ENCODE measurements around the gene HOXD3.

HOXD3 gene

DNA sequence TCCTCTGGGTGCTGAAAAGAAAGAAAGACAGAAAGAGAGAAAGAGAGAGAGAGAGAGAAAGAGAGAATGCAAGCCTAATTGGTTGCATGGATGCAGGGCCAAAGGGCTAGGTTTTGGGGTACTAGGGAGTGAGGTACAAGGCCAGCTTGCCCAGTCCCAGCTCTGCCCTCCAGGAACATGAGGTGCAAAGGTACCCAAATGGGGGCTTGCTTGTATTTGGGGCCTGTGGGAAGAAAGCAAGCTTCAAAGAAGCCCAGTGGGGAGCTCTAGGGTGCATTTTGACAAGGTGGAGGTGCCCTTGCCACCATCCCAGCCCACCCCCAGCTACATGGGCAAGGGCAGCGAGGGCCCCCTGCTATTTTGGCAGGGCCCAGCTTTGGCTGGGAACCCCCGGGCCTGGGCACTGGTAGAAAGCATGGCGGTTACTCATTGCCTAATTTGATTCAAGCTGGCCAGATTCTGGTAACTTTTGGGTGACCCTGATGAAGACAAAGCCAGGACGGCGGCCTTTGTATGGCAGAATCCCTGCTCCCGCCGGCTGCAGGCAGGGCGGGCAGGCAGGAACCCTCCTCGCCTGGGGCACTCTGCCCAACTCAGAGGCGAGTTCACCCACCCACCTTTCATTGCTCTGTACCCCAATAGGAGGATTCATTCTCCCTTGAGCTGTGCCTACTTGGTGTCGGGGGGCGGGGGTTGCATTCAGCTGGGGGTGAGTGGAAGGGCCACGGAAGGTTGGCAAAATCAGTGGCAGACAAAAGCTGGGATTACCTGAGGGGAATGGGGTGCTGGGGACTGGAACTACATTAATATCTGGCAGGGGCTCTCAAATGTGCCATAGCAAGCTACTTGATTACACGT lies 6.3 kb upstream of the HOXD3 start:
- DNase-seq = no peak

GRCh38 chr2:176151442-176152287 lies 5.4 kb upstream of the HOXD3 start, which contains the start of gene HOXD4:
Gene HOXD4 (plus strand): TSS chr2:176151550. CDS start chr2:176151634, 84 bp downstream.
- no peak for DNase-seq

DNA sequence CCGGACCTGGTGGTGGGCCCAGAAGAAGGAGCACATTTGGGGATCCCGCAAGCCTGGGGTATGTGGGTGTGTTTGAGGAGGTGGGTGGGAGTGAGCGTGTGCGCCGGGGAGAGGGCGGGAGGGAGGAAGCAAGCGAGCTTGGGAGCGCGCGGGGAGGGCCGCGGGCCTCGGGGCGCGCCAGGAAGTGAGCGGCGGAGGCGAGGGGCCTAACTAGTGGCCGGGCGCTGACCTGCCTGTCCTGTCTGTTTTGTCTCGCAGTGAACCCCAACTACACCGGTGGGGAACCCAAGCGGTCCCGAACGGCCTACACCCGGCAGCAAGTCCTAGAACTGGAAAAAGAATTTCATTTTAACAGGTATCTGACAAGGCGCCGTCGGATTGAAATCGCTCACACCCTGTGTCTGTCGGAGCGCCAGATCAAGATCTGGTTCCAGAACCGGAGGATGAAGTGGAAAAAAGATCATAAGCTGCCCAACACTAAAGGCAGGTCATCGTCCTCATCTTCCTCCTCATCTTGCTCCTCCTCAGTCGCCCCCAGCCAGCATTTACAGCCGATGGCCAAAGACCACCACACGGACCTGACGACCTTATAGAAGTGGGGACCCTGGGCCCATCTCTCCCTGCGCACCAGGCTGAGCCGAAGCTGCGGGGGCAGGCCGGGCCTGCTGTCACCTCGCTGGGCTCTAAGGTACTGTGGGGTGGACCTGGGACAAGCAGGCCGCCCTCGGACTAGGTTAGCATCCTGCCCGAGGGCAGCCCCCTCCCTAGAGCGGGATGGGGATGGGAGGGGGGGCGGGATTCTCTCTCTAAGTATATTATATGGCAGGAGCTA lies 4.5 kb upstream of the HOXD3 start:
- no peak for DNase-seq

DNA sequence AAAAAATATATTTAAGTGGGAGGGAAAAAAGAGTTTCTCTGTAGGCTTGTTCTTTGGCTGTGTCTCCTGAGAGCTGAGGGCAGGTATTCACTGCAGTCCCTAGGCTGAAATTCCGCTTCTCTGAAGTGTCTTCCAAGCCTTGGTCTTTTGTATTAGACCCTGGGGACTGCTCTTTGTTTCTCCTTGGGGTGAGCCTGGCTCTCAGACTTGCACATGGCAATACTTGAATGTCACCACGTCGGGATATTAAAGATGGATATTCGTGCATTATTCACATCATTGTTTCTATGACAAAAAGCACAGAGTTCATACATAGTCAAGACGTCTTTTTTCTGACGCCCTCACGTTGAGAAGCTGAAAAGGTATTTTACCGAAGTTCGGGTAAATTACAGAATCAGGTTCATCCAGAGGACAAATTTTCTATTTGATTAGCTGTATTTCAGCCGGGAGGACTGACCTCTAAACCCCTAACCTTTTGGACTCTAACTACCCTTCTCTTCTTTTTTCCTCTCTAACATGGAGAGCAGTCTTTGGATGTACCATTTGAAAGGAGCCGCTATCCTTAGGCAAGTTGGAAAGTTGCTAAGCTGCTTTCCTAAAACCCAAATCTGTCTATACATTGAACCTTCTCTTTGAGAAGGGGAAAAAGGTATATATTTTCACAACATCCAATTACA lies 2.4 kb upstream of the HOXD3 start:
- DNase-seq = no peak

GRCh38 chr2:176155356-176156044 lies 1.6 kb upstream of the HOXD3 start:
- DNase-seq = no peak

GRCh38 chr2:176156301-176156806 lies 753 bp upstream of the HOXD3 start:
- DNase-seq = no peak

DNA sequence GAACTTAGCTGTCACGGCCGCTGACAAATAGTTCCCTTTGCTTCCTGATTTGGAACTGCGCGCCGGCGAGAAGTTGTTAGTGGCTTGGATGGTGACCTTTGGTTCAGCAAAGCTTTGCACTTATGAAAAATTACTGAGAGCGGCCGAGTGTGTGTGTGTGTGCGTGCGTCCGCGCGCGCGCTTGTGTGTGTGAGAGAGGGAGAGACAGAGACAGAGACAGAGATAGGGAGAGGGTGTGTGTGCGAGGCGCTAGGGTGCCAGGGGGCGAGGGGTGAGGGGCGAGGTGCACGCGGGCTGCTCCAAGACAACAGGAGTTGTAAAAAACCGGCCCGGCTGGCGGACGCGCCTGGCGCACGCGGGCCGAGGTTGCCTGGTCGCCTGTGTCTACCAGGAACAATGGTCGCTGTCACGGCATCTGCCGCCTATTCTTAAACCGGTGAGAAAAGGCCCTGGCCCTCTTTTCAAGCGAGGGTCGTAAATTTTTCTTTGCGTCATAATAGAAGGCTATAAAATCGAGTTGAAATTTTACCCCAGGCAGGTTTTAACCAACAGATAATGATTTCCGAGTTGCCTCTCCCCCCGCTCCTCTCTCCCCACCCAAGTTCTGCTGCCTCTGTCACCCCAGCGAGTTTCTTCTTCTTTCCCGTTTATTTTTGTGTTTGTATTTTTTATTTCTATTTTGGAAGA lies 535 bp downstream of the HOXD3 start:
- no peak for DNase-seq

DNA sequence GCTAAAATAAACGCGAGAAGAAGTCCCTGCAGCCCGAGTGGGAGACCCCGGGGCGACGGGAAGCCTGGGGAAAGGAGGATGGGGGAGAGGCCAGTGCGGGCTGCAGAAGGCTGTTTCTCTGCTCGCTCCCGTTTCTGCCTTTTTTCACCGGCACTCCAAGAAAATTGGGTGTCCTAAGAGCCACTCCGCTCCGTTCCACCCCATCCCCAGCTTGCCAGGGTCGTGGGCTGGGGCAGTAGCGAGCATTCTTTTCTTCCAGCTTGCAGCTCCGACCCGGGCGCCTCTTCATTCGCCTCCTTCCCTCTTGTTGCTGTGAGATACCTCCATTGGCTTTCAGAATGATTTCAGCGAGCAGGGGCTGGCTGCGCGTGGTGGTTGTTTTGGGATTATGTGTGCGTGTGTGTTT lies 1.1 kb downstream of the HOXD3 start:
- DNase-seq = no peak

GRCh38 chr2:176158855-176159662 lies 2.0 kb downstream of the HOXD3 start:
- DNase-seq = no peak

DNA sequence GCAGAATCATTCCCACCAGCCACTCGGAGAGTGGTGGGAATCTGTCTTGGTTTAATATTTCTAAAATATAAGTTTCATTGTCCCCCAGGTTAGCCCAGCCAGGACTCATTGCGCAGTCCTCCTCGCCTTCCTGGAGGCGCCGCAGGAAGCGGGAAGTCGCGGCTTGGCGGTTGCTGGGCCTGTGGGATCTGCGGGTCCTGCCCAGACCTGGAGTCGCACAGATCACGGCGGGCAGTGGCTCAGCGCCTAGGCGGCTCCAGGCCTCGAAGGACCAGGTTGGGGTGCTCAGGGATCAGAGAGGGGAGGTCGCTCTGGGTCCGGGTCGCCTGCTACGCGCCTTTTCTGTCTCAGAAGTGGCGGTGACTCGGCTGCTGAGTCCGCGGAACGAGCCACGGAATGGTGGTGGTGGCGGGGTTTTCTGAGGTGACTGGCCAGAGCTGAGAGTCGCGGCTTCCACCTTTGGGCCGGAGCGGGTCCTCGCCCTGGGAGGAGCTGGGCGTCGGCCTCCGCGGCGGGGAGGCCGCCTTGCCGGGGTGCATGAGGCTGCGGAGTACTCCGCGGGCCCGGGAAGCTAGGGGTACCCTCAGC lies 2.6 kb downstream of the HOXD3 start:
- DNase-seq = no peak

- DNase-seq = no peak
Observed at GRCh38 chr2:176160251-176160985, 3.3 kb downstream of the HOXD3 start.

- DNase-seq = no peak
Observed at GRCh38 chr2:176160986-176161824, 4.1 kb downstream of the HOXD3 start.

GRCh38 chr2:176161825-176162626 lies 4.9 kb downstream of the HOXD3 start:
- no peak for DNase-seq

GRCh38 chr2:176162911-176163671 lies 6.0 kb downstream of the HOXD3 start:
- DNase-seq = no peak

- no peak for DNase-seq
Observed at GRCh38 chr2:176163672-176164056, 6.6 kb downstream of the HOXD3 start.

DNA sequence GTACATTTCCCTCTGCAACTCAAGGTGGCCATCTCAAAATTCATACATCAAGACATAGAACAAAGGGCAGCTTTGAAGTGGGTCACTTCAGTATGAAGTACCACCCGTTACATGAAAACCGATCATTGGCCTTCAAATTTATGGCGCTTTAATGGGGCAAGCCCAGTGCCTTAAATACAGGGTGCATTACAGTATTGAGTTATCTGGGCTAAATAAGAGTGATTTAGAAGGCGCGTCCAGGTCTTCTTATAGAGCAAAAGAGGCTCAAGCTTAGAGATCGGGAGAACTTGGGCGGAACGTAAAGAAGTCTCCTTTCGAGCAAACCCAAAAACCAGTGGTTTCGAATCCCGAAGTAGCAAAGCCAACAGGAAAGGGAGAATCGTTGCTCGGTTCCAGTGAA lies 7.1 kb downstream of the HOXD3 start:
- no peak for DNase-seq
